HepG2 (cell line): ENCODE measurements around the gene YTHDF1. TPM values are rescaled to one million over a fixed set of nuclear protein-coding genes. Genes with fewer than 3 reads are reported as not detected.

Experiments used
- CENPX ChIP-seq: sonication (generic); formaldehyde crosslinking; IDR thresholded peaks from 2 replicates; pipeline ENCODE4 v1.9.0; 2021; ENCODE audit warnings: mild to moderate bottlenecking, missing genetic modification reagents, moderate library complexity
- ELF3 ChIP-seq: IDR thresholded peaks from 2 replicates; pipeline ENCODE4 v1.6.1; 2016; ENCODE audit warnings: missing genetic modification reagents, missing compliant biosample characterization
- FIP1L1 ChIP-seq: fragments of 200-400 bp; formaldehyde crosslinking; IDR thresholded peaks from 2 replicates; pipeline ENCODE4 v1.6.1; 2018; ENCODE audit warnings: low read depth, mild to moderate bottlenecking, low read length, moderate library complexity, borderline replicate concordance; ENCODE audit not compliant: insufficient read depth
- HHEX ChIP-seq: IDR thresholded peaks from 2 replicates; pipeline ENCODE4 v1.6.1; 2016; ENCODE audit warnings: control low read depth
- HOXD1 ChIP-seq: sonication (generic); formaldehyde crosslinking; IDR thresholded peaks from 2 replicates; pipeline ENCODE4 v1.5.0; 2020; ENCODE audit warnings: missing genetic modification reagents
- MZF1 ChIP-seq: sonication (generic); formaldehyde crosslinking; IDR thresholded peaks from 2 replicates; pipeline ENCODE4 v1.8.1; 2023; ENCODE audit warnings: mild to moderate bottlenecking, missing genetic modification reagents, borderline replicate concordance
- NR2F6 ChIP-seq, 2 experiments: IDR thresholded peaks; 2 replicates each; pipeline ENCODE4 v1.6.1; 2016; ENCODE audit warnings: antibody characterized with exemption in 1 of 2, mild to moderate bottlenecking in 1 of 2
- SSRP1 ChIP-seq: IDR thresholded peaks from 2 replicates; pipeline ENCODE4 v1.6.1; 2016; ENCODE audit warnings: control low read depth
- STAG1 ChIP-seq: sonication (generic); formaldehyde crosslinking; IDR thresholded peaks from 2 replicates; pipeline ENCODE4 v1.4.0; 2020; ENCODE audit warnings: missing genetic modification reagents
- TRIM24 ChIP-seq: sonication (generic); formaldehyde crosslinking; IDR thresholded peaks from 2 replicates; pipeline ENCODE4 v1.8.0; 2022; ENCODE audit warnings: mild to moderate bottlenecking, missing genetic modification reagents
- ZBTB14 ChIP-seq: sonication (generic); formaldehyde crosslinking; IDR thresholded peaks from 2 replicates; pipeline ENCODE4 v1.4.0; 2020; ENCODE audit warnings: missing genetic modification reagents
- ZFX ChIP-seq: sonication (generic); formaldehyde crosslinking; IDR thresholded peaks from 2 replicates; pipeline ENCODE4 v1.4.0; 2020; ENCODE audit warnings: mild to moderate bottlenecking, low read depth, missing genetic modification reagents, moderate library complexity
- ZNF496 ChIP-seq: sonication (generic); formaldehyde crosslinking; IDR thresholded peaks from 2 replicates; pipeline ENCODE4 v1.8.1; 2023; ENCODE audit warnings: mild to moderate bottlenecking, moderate library complexity, missing genetic modification reagents; ENCODE audit not compliant: insufficient replicate concordance
- ZNF550 ChIP-seq: sonication (generic); formaldehyde crosslinking; IDR thresholded peaks from 2 replicates; pipeline ENCODE4 v1.4.0; 2020; ENCODE audit warnings: mild to moderate bottlenecking, missing genetic modification reagents, borderline replicate concordance
- ZNF574 ChIP-seq: sonication (generic); formaldehyde crosslinking; IDR thresholded peaks from 2 replicates; pipeline ENCODE4 v1.4.0; 2020; ENCODE audit warnings: missing genetic modification reagents
- ZNF598 ChIP-seq: sonication (generic); formaldehyde crosslinking; IDR thresholded peaks from 2 replicates; pipeline ENCODE4 v1.5.1; 2020; ENCODE audit warnings: mild to moderate bottlenecking, missing genetic modification reagents, borderline replicate concordance
- ZNF678 ChIP-seq: sonication (generic); formaldehyde crosslinking; IDR thresholded peaks from 2 replicates; pipeline ENCODE4 v1.4.0; 2020; ENCODE audit warnings: mild to moderate bottlenecking, missing genetic modification reagents
- ZNF83 ChIP-seq: sonication (generic); formaldehyde crosslinking; IDR thresholded peaks from 2 replicates; pipeline ENCODE4 v1.4.0; 2020; ENCODE audit warnings: missing genetic modification reagents, mild to moderate bottlenecking, borderline replicate concordance
- polyA plus RNA-seq, 8 experiments: library from polyadenylated mRNA; depleted of rRNA in 3 of 8; stranded (reverse) in 7 of 8; unstranded in 1 of 8; fragments of >200 nt; fragmentation: Illumina TruSeq in 4 of 8; extraction: Trizol in 4 of 8; gene quantifications; 2 replicates each; pipeline versions ENCODE4 v1.2.1 to v1.2.3, GENCODE V29; 2011 to 2016; ENCODE audit warnings: low read depth in 4 of 8, missing spikeins in 1 of 8, mixed read lengths in 1 of 8; ENCODE audit not compliant: insufficient read depth in 1 of 8
- total RNA-seq, 5 experiments: library from RNA; depleted of rRNA; stranded (reverse); fragments of >200 nt; fragmentation: Illumina TruSeq; extraction: Trizol; gene quantifications; 2 replicates each; pipeline ENCODE4 v1.2.3, GENCODE V29; 2016; ENCODE audit warnings: low read depth in 1 of 5
- TF ChIP-seq, protein P1 (sequence below): sonication (generic); formaldehyde crosslinking; IDR thresholded peaks from 2 replicates; pipeline ENCODE4 v1.4.0; 2020; ENCODE audit warnings: mild to moderate bottlenecking, missing genetic modification reagents
- TF ChIP-seq, protein P2 (sequence below): sonication (generic); formaldehyde crosslinking; IDR thresholded peaks from 2 replicates; pipeline ENCODE4 v1.5.0; 2020; ENCODE audit warnings: mild to moderate bottlenecking, missing genetic modification reagents, moderate library complexity

YTHDF1 gene
- total and polyA plus RNA-seq, 2 of the 13 experiments (the other 11 are each of a cell fraction or from before 2014, with no cell fraction given) = 34.5 to 37.7 TPM

DNA sequence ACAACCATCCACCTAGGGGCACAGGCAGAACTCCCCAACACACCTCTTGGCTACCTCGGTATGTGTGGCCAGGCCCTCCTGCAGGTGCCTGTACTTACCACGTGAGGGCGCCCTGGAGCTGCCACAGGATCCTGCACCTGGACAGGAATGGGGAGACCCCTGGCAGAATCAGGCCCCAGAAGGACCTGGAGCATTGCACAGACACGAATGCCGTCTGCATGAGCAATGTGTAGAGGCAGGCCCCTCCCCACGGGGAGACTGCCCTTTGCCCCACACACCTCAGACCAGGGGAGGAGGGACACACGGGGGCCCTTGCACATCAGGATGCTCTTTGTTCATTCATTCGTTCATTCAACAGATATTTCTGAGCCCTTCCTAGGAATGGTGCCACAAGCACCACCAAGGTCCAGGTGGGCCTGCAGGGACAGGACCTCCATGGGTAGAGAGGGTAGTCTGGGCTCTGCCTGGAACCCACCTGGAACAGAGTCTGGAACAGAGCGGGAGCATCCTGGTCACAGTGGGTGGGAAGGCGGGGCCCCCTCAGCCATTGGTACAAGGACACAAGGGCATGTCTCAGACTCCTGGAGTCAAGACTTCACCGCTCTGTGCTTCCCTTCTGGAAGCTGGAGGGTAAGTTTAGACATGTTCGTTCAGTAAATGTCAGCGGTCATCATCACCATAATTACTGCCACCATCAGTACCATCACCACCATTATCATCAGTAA is 32.3 kb downstream of the YTHDF1 start (continued):
- TF ChIP-seq ZNF574 (CRISPR knock-in tag) (no peak), ELF3 (CRISPR knock-in tag) (0 out of 2 replicates have a peak, but pooled peaks have one; percentile 16), ZBTB14 (no peak), ZNF678 (CRISPR knock-in tag) (no peak), ZNF550 (no peak), HHEX (CRISPR knock-in tag) (no peak), ZNF598 (CRISPR knock-in tag) (0 out of 2 replicates have a peak, but pooled peaks have one; percentile 39), ZFX (CRISPR knock-in tag) (peak; percentile 64; the same call in 1 of the 2 replicates), NR2F6 (IDR thresholded peaks at IDR 0.05) (no peak), NR2F6 (CRISPR knock-in tag; IDR thresholded peaks at IDR 0.05) (peak; percentile 11; the same call in 1 of the 2 replicates), ZNF83 (no peak), FIP1L1 (no peak), STAG1 (CRISPR knock-in tag) (peak; percentile 89), MZF1 (no peak), ZNF496 (CRISPR knock-in tag) (no peak), CENPX (CRISPR knock-in tag) (no peak), TRIM24 (CRISPR knock-in tag) (no peak), SSRP1 (no peak), HOXD1 (CRISPR knock-in tag) (0 out of 2 replicates have a peak, but pooled peaks have one; percentile 8)
- TF ChIP-seq, protein P1, sequence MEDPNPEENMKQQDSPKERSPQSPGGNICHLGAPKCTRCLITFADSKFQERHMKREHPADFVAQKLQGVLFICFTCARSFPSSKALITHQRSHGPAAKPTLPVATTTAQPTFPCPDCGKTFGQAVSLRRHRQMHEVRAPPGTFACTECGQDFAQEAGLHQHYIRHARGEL = no peak
- TF ChIP-seq, protein P2, sequence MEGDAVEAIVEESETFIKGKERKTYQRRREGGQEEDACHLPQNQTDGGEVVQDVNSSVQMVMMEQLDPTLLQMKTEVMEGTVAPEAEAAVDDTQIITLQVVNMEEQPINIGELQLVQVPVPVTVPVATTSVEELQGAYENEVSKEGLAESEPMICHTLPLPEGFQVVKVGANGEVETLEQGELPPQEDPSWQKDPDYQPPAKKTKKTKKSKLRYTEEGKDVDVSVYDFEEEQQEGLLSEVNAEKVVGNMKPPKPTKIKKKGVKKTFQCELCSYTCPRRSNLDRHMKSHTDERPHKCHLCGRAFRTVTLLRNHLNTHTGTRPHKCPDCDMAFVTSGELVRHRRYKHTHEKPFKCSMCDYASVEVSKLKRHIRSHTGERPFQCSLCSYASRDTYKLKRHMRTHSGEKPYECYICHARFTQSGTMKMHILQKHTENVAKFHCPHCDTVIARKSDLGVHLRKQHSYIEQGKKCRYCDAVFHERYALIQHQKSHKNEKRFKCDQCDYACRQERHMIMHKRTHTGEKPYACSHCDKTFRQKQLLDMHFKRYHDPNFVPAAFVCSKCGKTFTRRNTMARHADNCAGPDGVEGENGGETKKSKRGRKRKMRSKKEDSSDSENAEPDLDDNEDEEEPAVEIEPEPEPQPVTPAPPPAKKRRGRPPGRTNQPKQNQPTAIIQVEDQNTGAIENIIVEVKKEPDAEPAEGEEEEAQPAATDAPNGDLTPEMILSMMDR (CRISPR knock-in tag) = peak; percentile 96
